Left forelimb (tissue), 1 donor: ENCODE measurements around the gene ARHGAP33.

Experiments used
- DNase-seq: peaks from one replicate; pipeline ENCODE4 v3.0.0-alpha.2; 2018; ENCODE audit warnings: low spot score

Gene ARHGAP33

GRCh38 chr19:35775298-35776101 is at the start of gene ARHGAP33:
TSS of gene ARHGAP33 (plus strand) at chr19:35775564. CDS start at chr19:35775659, 95 bp downstream.
- peak; percentile 98 for DNase-seq

- DNase-seq = no peak
Measured at GRCh38 chr19:35727053-35727955, 48.1 kb upstream of the ARHGAP33 start.

GRCh38 chr19:35727956-35728706 is 47.2 kb upstream of the ARHGAP33 start:
- no peak for DNase-seq

- no peak for DNase-seq
Measured at GRCh38 chr19:35729021-35729420, 46.3 kb upstream of the ARHGAP33 start.

- DNase-seq = no peak
Measured at GRCh38 chr19:35729763-35730162, 45.6 kb upstream of the ARHGAP33 start.

GRCh38 chr19:35730326-35730725 is 45.0 kb upstream of the ARHGAP33 start:
- DNase-seq = no peak

- no peak for DNase-seq
Measured at GRCh38 chr19:35731353-35731752, 44.0 kb upstream of the ARHGAP33 start.

GRCh38 chr19:35731779-35732405 is 43.5 kb upstream of the ARHGAP33 start:
- no peak for DNase-seq

GRCh38 chr19:35732540-35733179 is 42.7 kb upstream of the ARHGAP33 start:
- no peak for DNase-seq

- no peak for DNase-seq
Measured at GRCh38 chr19:35733180-35734125, 41.9 kb upstream of the ARHGAP33 start.

GRCh38 chr19:35734273-35734672 is 41.1 kb upstream of the ARHGAP33 start:
- DNase-seq = no peak

GRCh38 chr19:35734889-35735288 is 40.5 kb upstream of the ARHGAP33 start:
- DNase-seq = no peak

GRCh38 chr19:35736913-35737886 is 38.2 kb upstream of the ARHGAP33 start:
- no peak for DNase-seq

GRCh38 chr19:35738021-35738886 is 37.1 kb upstream of the ARHGAP33 start:
- no peak for DNase-seq

- DNase-seq = no peak
Measured at GRCh38 chr19:35738887-35739229, 36.5 kb upstream of the ARHGAP33 start.

GRCh38 chr19:35739275-35740107 is 35.9 kb upstream of the ARHGAP33 start:
- no peak for DNase-seq

GRCh38 chr19:35740108-35740422 is 35.3 kb upstream of the ARHGAP33 start:
- DNase-seq = no peak
